Body of pancreas (tissue), 4 donors: ENCODE measurements around the gene SYNE1. TPM values are rescaled to one million over a fixed set of nuclear protein-coding genes. Genes with fewer than 3 reads are reported as not detected.

Source experiments
- ATAC-seq: fragments of 150-250 bp; one replicate; pipeline ENCODE4 v1.9.1; 2016
- DNase-seq, 4 donors: peaks; one replicate each; pipeline ENCODE4 v3.0.0-alpha.2; 2019
- H3K27ac ChIP-seq, 4 donors: fragments of 200-600 bp; sonication (generic); 1 replicate in 3 of 4; 2 replicates in 1 of 4; pipeline versions ENCODE4 v1.5.1 to v1.6.1; 2016 to 2019; ENCODE audit warnings: mild to moderate bottlenecking in 1 of 4, mixed read lengths in 1 of 4, moderate library complexity in 1 of 4
- H3K27me3 ChIP-seq, 2 donors: fragments of 200-600 bp; sonication (generic); one replicate each; pipeline ENCODE4 v1.6.0; 2016; ENCODE audit warnings: mild to moderate bottlenecking in 1 of 2
- H3K36me3 ChIP-seq, 2 donors: fragments of 200-600 bp; sonication (generic); replicated peaks in 1 of 2; 2 replicates each; pipeline ENCODE4 v1.5.1; 2016; ENCODE audit warnings: low read depth in 2 of 2; ENCODE audit not compliant: insufficient read depth in 1 of 2
- H3K4me1 ChIP-seq: fragments of 200-600 bp; sonication (generic); one replicate; pipeline ENCODE4 v1.6.0; 2016
- H3K4me3 ChIP-seq, 2 donors: fragments of 200-600 bp; sonication (generic); 1 replicate in 1 of 2; 2 replicates in 1 of 2; pipeline ENCODE4 v1.5.1; 2016 to 2019
- H3K9me3 ChIP-seq, 3 donors: fragments of 200-600 bp; sonication (generic); 1 replicate in 2 of 3; 2 replicates in 1 of 3; pipeline ENCODE4 v1.5.1; 2016
- POLR2A ChIP-seq, 3 donors: fragments of 450-650 bp; IDR thresholded peaks; one replicate each; pipeline ENCODE4 v1.6.1; 2016; ENCODE audit warnings: antibody characterized with exemption in 3 of 3, mild to moderate bottlenecking in 2 of 3
- WGBS, 2 donors: methylation state at CpG; one replicate each; pipeline ENCODE4 v1.1.5; 2017; 5-methylcytosine and 5-hydroxymethylcytosine counted together
- intact Hi-C: fragments of 100-400 bp; cut with DNase I; formaldehyde crosslinking; loops from one replicate; pipeline ENCODE4 v1.15.1; 2023
- total RNA-seq, 2 donors: library from RNA; depleted of rRNA; stranded (reverse); fragments of >200 nt; gene quantifications; one replicate each; pipeline ENCODE4 v1.1.0, GENCODE V29; 2016
- TF ChIP-seq, protein P1 (sequence below), 7 experiments: fragments of 450-650 bp in 4 of 7; fragments of 200-600 bp in 3 of 7; sonication (generic) in 3 of 7; IDR thresholded peaks; one replicate each; pipeline ENCODE4 v1.5.1; 2016 to 2019; ENCODE audit warnings: antibody characterized with exemption in 7 of 7

Gene SYNE1
- total RNA-seq, 2 donors from 2014 or later, result 109 to 123 TPM

DNA sequence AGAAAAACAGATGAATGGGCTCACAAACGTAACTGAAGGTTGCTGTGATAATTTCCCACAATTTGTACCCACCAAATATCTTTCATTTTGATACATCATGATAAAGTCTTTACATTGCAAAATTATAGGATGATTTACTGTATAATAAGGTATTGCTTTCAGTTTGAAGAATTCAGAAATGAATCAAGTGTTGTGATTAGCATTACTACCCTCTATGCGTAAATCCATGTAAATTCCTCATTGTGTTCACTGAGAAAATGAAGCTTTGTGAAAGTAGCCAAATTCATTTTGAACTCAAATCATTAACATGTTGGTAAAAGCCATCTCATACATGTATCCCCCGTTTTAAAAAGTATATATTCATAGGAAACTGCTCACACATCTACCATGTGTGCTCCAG is 450.3 kb downstream of the SYNE1 start:
- peaks cover 0 to 3% of the 10 kb centered on the region in 2 donors for H3K36me3 ChIP-seq
- intact Hi-C loops, result no loop called here
- H3K4me1 ChIP-seq, result no peaks in the 10 kb centered on the region
- H3K4me3 ChIP-seq, result no peak overlapping the region
- ATAC-seq (no peak), DNase-seq (no peak)
- TF ChIP-seq, protein P1, sequence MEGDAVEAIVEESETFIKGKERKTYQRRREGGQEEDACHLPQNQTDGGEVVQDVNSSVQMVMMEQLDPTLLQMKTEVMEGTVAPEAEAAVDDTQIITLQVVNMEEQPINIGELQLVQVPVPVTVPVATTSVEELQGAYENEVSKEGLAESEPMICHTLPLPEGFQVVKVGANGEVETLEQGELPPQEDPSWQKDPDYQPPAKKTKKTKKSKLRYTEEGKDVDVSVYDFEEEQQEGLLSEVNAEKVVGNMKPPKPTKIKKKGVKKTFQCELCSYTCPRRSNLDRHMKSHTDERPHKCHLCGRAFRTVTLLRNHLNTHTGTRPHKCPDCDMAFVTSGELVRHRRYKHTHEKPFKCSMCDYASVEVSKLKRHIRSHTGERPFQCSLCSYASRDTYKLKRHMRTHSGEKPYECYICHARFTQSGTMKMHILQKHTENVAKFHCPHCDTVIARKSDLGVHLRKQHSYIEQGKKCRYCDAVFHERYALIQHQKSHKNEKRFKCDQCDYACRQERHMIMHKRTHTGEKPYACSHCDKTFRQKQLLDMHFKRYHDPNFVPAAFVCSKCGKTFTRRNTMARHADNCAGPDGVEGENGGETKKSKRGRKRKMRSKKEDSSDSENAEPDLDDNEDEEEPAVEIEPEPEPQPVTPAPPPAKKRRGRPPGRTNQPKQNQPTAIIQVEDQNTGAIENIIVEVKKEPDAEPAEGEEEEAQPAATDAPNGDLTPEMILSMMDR (IDR thresholded peaks at IDR 0.05), result no peak
- TF ChIP-seq POLR2A (IDR thresholded peaks at IDR 0.05), result no peak
- 81 to 84% methylated on average over 3 of the region's 3 CpGs for WGBS, 2 donors
- no peak overlapping the region for H3K27ac ChIP-seq
- no peaks in the 10 kb centered on the region for H3K27me3 ChIP-seq
- H3K9me3 ChIP-seq, result no peaks in the 10 kb centered on the region

DNA sequence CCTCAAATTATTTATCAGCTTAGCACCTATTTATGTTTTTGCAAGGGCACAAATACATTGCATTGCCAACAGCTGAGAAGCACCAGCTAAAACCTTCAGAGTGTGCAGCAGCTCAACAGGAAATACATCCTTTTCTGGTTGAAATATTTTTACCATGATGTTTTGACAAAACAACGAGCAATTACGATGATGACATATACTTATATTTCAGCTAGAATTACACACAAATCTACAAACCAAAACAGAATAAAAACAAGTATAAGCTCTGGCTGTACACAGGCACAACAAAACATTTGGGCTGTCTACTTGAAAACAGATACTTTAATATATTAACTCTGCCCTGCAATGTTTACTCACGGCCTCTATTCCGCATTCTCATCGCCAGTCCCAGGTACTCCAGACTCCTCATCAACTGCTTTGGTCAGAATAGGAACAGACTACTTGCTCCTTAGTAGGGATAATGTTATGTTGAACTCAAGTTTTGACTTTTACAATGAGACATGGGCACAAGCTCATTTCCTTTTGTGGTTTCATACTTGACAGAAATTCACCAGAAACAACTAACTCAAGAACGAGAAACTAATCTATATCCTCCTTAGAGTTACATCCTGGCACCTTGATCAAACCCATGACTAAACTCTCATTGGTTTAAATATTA is 452.1 kb downstream of the SYNE1 start:
- intact Hi-C loops, result no loop called here
- H3K27me3 ChIP-seq, result no peaks in the 10 kb centered on the region
- H3K9me3 ChIP-seq, result no peaks in the 10 kb centered on the region
- 76 to 86% methylated on average over 6 of the region's 6 CpGs for WGBS, 2 donors
- H3K4me1 ChIP-seq, result no peaks in the 10 kb centered on the region
- H3K27ac ChIP-seq, result peak overlapping the region in 1 of 4 donors; percentile 37
- peaks cover 0 to 3% of the 10 kb centered on the region in 2 donors for H3K36me3 ChIP-seq
- TF ChIP-seq, protein P1 (IDR thresholded peaks at IDR 0.05), result no peak
- no peak for TF ChIP-seq POLR2A (IDR thresholded peaks at IDR 0.05)
- ATAC-seq (no peak), DNase-seq (no peak)
- no peak overlapping the region for H3K4me3 ChIP-seq

DNA sequence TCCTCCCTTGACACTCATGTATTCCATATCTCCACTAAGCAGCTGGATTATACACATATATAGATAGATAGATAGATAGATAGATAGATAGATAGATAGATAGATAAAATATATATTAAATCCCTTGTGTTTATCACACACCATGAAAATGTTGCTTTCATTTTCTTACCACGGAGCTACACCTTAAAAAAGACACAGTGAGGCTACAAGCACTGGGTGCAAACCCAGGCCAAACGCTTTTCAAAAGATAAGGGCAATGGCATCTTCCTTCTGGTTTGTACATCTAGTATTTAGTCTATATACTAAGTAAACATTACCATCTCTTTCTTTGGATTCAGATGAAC is 452.6 kb downstream of the SYNE1 start:
- Histone ChIP-seq H3K9me3 (no peaks in the 10 kb centered on the region), H3K36me3 (peaks cover 0 to 3% of the 10 kb centered on the region in 2 donors), H3K4me1 (no peaks in the 10 kb centered on the region), H3K27ac (no peak overlapping the region), H3K4me3 (no peak overlapping the region), H3K27me3 (no peaks in the 10 kb centered on the region)
- DNase-seq, result no peak
- no peak for TF ChIP-seq POLR2A (IDR thresholded peaks at IDR 0.05)
- 88 to 89% methylated on average over 2 of the region's 2 CpGs for WGBS, 2 donors
- ATAC-seq, result no peak
- intact Hi-C loops, result no loop called here

DNA sequence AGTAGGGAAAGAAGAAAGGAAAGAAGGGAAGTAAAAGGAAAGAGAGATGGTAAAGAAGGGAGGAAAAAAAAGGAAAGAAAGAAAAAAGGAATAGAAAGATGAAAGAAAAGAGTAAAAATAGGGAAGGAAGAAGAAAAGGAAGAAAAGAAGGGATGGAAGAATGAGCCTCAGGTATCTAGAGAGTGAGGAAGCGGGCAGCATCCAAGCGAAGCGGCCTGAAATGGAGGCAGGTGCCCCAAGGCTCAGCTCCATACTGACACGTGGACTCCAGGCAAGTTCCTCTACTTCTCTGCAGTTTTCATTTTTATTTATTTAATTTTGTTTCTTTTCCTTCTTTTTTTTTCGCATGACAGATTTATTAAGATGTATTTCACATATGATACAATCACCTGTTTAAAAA is 456.6 kb downstream of the SYNE1 start:
- Histone ChIP-seq H3K4me3 (no peak overlapping the region), H3K9me3 (no peaks in the 10 kb centered on the region), H3K27ac (no peak overlapping the region), H3K27me3 (no peaks in the 10 kb centered on the region), H3K36me3 (peaks cover 0 to 3% of the 10 kb centered on the region in 2 donors), H3K4me1 (no peaks in the 10 kb centered on the region)
- ATAC-seq (no peak), DNase-seq (no peak)
- intact Hi-C loops, result no loop called here
- WGBS, 2 donors, result 88 to 94% methylated on average over 5 of the region's 5 CpGs
- TF ChIP-seq POLR2A (IDR thresholded peaks at IDR 0.05), result no peak
- TF ChIP-seq, protein P1 (IDR thresholded peaks at IDR 0.05), result no peak

DNA sequence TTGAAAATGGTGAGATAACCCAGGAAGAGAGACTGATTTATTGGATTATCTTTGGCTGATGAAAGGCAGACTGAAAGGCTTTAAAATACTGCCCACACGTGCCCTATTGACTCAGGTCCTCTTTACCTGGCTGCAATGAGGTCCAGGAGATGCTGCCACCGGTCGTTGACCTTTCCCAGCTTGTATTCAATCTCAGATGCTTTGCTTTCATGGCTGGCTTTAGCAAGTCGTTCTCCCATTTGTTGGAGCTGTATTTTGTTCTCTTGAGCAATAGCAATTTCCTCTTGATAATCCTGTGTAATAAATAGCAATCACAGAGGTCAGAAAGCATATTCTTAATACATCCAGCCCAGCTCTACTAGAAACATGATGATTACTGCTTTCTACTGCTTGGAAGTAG is 460.9 kb downstream of the SYNE1 start:
- Histone ChIP-seq H3K9me3 (no peaks in the 10 kb centered on the region), H3K27ac (no peak overlapping the region), H3K36me3 (peaks cover 0 to 9% of the 10 kb centered on the region in 2 donors), H3K4me3 (no peak overlapping the region), H3K4me1 (no peaks in the 10 kb centered on the region), H3K27me3 (no peaks in the 10 kb centered on the region)
- intact Hi-C loops, result no loop called here
- no peak for TF ChIP-seq POLR2A (IDR thresholded peaks at IDR 0.05)
- TF ChIP-seq, protein P1 (IDR thresholded peaks at IDR 0.05), result no peak
- WGBS, 2 donors, result 82 to 85% methylated on average over 4 of the region's 4 CpGs
- no peak for DNase-seq
- ATAC-seq, result no peak
